ENCODE results near the gene UBE2U.
"Not testable (repeated sequence)": the region's sequence is repeated elsewhere in the genome, so short reads cannot be mapped to it uniquely, and the experiment has no call there.

The UBE2U gene

GRCh38 chr1:64236541-64236954 lies 33.1 kb downstream of the UBE2U start:
- no peak overlapping the region for H3K4me3 ChIP-seq (ENCODE audit: low read depth, low read length)
- TF ChIP-seq CTCF (IDR thresholded peaks at IDR 0.05; ENCODE audit: low read depth, low read length), result no peak

GRCh38 chr1:64239519-64239918 lies 36.1 kb downstream of the UBE2U start:
- not testable (repeated sequence) for H3K4me3 ChIP-seq (ENCODE audit: low read depth, low read length)

DNA sequence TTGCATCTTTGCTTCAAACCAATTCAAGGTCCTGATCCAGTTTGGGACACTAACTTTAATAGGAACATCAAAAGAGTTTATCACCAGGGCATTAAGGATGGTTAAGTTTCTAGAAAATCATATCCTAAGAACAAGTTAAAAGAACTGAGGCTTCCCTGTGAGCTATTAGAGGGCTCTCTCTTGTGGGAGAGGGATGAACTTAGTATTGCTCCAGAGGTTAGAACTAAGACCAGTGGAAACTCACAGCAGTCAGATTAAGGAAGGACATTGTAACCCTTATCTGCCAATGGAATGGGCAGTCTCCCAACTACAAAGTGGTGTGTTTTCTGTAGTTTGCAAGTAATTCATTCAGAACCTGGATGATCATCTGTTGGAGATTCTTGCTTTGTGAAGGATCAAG lies 36.8 kb downstream of the UBE2U start:
- no peak for TF ChIP-seq CTCF (IDR thresholded peaks at IDR 0.05; ENCODE audit: low read depth, low read length)
- H3K4me3 ChIP-seq (ENCODE audit: low read depth, low read length), result no peak overlapping the region

- no peak for TF ChIP-seq CTCF (IDR thresholded peaks at IDR 0.05; ENCODE audit: low read depth, low read length)
- H3K4me3 ChIP-seq (ENCODE audit: low read depth, low read length), result no peak overlapping the region
These were observed 37.6 kb downstream of the UBE2U start for GRCh38 chr1:64241069-64241468.

DNA sequence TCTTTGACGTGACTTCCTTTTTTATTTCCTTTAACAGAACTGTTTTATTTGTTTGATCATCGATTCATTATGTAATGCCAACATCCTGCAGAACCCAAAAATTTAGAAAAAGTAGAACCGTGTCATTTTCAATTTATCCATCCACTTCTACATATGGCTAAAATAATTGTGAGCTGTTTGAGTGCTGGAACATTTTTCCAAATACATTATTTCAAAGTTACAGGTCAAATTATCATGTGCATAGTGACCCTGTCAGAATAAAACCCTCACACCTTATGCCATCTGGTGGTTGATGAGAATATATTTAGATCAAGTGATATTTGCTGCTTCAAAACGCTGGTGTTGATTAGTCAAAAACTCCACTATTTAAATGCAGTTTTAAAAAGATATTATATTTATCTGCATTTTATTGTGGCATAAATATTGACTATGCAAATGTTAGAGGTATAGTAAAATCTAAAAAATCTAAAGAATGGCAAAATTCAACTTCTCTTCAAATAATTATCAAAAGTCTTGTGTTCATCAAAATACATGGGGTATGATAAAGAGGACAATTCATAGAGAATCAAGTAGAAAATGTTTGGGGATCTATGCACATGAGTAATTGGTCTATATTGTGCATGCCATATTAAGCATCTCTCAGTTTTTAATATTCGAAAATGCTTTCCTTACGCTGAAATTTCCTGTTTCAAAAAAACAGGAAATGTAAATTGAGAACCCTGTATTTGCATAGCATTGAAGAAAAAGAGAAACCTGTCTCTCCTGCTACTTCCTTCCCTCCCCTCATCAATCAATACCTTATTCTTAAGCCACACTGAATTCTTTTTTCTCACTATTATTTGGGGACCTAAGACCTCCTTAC lies 39.7 kb downstream of the UBE2U start:
- no peak for TF ChIP-seq CTCF (IDR thresholded peaks at IDR 0.05; ENCODE audit: low read depth, low read length)
- no peak overlapping the region for H3K4me3 ChIP-seq (ENCODE audit: low read depth, low read length)

GRCh38 chr1:64243757-64244080 lies 40.3 kb downstream of the UBE2U start:
- no peak for TF ChIP-seq CTCF (IDR thresholded peaks at IDR 0.05; ENCODE audit: low read depth, low read length)
- no peak overlapping the region for H3K4me3 ChIP-seq (ENCODE audit: low read depth, low read length)

- no peak overlapping the region for H3K4me3 ChIP-seq (ENCODE audit: low read depth, low read length)
- no peak for TF ChIP-seq CTCF (IDR thresholded peaks at IDR 0.05; ENCODE audit: low read depth, low read length)
These were observed 42.1 kb downstream of the UBE2U start for GRCh38 chr1:64245495-64245894.
